ENCODE measurements around the gene FAM168A. TPM values are rescaled to one million over a fixed set of nuclear protein-coding genes. Genes with fewer than 3 reads are reported as not detected.

Gene FAM168A
- total and polyA plus RNA-seq, 10 of the 15 experiments (the other 5 are each of a cell fraction or from before 2014, with no cell fraction given), result 1.7 to 20.0 (median 10.0) TPM

DNA sequence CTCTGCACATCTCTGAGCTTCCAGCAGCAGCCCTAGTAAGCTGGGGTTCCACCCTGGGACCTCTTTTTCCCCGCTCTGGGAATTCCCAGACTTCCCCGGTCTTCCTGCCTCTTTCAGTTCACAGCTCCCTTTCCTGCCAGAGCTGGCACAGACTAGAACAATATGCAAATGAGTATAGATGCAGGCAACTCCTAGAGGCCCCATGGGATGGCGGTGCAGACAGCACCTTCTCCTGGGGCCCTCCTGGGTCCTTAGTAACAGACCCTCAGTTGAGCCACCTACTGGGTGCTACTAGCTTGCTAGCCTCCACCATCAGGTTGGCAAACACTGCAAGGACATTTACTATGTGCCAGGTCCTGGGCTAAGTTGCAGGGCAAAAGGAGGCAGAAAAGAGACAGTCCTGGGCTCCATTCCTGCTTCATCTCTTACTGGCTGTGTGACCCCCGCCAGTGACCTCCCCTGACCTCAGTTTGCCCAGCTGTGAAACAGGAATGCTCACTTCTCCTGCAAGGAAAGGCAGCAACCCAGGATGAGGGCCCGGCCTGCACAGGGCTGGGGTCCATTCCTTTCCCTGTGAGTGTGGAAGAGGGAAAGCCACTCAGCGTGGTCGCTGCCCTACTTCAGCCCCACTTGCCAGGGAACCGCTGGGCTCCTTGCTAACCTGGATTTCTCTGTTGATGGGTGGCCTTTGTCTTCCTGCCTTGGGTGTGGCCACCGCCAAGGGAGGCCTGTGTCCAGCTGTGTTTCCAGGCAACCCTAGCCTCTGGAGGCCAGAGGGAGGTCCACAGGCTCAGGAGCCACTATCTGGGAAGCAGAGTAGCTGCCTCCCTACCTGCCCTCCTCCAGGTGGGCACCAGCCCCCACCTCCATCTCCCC, 214.4 kb downstream of the FAM168A start (continued):
- TF ChIP-seq, protein P1, sequence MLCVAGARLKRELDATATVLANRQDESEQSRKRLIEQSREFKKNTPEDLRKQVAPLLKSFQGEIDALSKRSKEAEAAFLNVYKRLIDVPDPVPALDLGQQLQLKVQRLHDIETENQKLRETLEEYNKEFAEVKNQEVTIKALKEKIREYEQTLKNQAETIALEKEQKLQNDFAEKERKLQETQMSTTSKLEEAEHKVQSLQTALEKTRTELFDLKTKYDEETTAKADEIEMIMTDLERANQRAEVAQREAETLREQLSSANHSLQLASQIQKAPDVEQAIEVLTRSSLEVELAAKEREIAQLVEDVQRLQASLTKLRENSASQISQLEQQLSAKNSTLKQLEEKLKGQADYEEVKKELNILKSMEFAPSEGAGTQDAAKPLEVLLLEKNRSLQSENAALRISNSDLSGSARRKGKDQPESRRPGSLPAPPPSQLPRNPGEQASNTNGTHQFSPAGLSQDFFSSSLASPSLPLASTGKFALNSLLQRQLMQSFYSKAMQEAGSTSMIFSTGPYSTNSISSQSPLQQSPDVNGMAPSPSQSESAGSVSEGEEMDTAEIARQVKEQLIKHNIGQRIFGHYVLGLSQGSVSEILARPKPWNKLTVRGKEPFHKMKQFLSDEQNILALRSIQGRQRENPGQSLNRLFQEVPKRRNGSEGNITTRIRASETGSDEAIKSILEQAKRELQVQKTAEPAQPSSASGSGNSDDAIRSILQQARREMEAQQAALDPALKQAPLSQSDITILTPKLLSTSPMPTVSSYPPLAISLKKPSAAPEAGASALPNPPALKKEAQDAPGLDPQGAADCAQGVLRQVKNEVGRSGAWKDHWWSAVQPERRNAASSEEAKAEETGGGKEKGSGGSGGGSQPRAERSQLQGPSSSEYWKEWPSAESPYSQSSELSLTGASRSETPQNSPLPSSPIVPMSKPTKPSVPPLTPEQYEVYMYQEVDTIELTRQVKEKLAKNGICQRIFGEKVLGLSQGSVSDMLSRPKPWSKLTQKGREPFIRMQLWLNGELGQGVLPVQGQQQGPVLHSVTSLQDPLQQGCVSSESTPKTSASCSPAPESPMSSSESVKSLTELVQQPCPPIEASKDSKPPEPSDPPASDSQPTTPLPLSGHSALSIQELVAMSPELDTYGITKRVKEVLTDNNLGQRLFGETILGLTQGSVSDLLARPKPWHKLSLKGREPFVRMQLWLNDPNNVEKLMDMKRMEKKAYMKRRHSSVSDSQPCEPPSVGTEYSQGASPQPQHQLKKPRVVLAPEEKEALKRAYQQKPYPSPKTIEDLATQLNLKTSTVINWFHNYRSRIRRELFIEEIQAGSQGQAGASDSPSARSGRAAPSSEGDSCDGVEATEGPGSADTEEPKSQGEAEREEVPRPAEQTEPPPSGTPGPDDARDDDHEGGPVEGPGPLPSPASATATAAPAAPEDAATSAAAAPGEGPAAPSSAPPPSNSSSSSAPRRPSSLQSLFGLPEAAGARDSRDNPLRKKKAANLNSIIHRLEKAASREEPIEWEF (IDR thresholded peaks at IDR 0.05; ENCODE audit: insufficient replicate concordance, low read depth, low read length), result peak; percentile 53
- TF ChIP-seq, protein P2, sequence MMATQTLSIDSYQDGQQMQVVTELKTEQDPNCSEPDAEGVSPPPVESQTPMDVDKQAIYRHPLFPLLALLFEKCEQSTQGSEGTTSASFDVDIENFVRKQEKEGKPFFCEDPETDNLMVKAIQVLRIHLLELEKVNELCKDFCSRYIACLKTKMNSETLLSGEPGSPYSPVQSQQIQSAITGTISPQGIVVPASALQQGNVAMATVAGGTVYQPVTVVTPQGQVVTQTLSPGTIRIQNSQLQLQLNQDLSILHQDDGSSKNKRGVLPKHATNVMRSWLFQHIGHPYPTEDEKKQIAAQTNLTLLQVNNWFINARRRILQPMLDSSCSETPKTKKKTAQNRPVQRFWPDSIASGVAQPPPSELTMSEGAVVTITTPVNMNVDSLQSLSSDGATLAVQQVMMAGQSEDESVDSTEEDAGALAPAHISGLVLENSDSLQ (IDR thresholded peaks at IDR 0.05), result no peak
- TF ChIP-seq POU2F2 (IDR thresholded peaks at IDR 0.05; ENCODE audit: borderline replicate concordance, low read depth, low read length) (peak; percentile 87), ZZZ3 (IDR thresholded peaks at IDR 0.05; ENCODE audit: control insufficient read depth, insufficient read length, low read depth) (no peak), IKZF2 (IDR thresholded peaks at IDR 0.05) (peak; percentile 83 to 86), RAD51 (IDR thresholded peaks at IDR 0.05) (no peak), FOXM1 (IDR thresholded peaks at IDR 0.05; ENCODE audit: low read depth, low read length) (no peak), MTA2 (IDR thresholded peaks at IDR 0.05; ENCODE audit: low read depth) (0 out of 2 replicates have a peak, but pooled peaks have one; percentile 9), POLR2AphosphoS5 (IDR thresholded peaks at IDR 0.05; ENCODE audit: low read length) (no peak), SP1 (IDR thresholded peaks at IDR 0.05; ENCODE audit: low read depth, low read length) (no peak), SPI1 (IDR thresholded peaks at IDR 0.05; ENCODE audit: borderline replicate concordance, insufficient read depth, low read depth, low read length) (no peak)
- TF ChIP-seq, protein P3, sequence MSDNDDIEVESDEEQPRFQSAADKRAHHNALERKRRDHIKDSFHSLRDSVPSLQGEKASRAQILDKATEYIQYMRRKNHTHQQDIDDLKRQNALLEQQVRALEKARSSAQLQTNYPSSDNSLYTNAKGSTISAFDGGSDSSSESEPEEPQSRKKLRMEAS (IDR thresholded peaks at IDR 0.05; ENCODE audit: low read depth, low read length), result no peak
- TF ChIP-seq, protein P4, sequence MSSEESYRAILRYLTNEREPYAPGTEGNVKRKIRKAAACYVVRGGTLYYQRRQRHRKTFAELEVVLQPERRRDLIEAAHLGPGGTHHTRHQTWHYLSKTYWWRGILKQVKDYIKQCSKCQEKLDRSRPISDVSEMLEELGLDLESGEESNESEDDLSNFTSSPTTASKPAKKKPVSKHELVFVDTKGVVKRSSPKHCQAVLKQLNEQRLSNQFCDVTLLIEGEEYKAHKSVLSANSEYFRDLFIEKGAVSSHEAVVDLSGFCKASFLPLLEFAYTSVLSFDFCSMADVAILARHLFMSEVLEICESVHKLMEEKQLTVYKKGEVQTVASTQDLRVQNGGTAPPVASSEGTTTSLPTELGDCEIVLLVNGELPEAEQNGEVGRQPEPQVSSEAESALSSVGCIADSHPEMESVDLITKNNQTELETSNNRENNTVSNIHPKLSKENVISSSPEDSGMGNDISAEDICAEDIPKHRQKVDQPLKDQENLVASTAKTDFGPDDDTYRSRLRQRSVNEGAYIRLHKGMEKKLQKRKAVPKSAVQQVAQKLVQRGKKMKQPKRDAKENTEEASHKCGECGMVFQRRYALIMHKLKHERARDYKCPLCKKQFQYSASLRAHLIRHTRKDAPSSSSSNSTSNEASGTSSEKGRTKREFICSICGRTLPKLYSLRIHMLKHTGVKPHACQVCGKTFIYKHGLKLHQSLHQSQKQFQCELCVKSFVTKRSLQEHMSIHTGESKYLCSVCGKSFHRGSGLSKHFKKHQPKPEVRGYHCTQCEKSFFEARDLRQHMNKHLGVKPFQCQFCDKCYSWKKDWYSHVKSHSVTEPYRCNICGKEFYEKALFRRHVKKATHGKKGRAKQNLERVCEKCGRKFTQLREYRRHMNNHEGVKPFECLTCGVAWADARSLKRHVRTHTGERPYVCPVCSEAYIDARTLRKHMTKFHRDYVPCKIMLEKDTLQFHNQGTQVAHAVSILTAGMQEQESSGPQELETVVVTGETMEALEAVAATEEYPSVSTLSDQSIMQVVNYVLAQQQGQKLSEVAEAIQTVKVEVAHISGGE (CRISPR knock-in tag; IDR thresholded peaks at IDR 0.05), result no peak
- TF ChIP-seq, protein P5, sequence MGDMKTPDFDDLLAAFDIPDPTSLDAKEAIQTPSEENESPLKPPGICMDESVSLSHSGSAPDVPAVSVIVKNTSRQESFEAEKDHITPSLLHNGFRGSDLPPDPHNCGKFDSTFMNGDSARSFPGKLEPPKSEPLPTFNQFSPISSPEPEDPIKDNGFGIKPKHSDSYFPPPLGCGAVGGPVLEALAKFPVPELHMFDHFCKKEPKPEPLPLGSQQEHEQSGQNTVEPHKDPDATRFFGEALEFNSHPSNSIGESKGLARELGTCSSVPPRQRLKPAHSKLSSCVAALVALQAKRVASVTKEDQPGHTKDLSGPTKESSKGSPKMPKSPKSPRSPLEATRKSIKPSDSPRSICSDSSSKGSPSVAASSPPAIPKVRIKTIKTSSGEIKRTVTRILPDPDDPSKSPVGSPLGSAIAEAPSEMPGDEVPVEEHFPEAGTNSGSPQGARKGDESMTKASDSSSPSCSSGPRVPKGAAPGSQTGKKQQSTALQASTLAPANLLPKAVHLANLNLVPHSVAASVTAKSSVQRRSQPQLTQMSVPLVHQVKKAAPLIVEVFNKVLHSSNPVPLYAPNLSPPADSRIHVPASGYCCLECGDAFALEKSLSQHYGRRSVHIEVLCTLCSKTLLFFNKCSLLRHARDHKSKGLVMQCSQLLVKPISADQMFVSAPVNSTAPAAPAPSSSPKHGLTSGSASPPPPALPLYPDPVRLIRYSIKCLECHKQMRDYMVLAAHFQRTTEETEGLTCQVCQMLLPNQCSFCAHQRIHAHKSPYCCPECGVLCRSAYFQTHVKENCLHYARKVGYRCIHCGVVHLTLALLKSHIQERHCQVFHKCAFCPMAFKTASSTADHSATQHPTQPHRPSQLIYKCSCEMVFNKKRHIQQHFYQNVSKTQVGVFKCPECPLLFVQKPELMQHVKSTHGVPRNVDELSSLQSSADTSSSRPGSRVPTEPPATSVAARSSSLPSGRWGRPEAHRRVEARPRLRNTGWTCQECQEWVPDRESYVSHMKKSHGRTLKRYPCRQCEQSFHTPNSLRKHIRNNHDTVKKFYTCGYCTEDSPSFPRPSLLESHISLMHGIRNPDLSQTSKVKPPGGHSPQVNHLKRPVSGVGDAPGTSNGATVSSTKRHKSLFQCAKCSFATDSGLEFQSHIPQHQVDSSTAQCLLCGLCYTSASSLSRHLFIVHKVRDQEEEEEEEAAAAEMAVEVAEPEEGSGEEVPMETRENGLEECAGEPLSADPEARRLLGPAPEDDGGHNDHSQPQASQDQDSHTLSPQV (IDR thresholded peaks at IDR 0.05), result no peak
